GM19351 (cell line): ENCODE data around the gene LLGL2.

Experiments
- ATAC-seq: cut with Tn5 transposase; IDR thresholded peaks from one replicate; pipeline ENCODE4 v1.9.1; 2021; ENCODE audit warnings: mild to moderate bottlenecking, moderate library complexity; ENCODE audit not compliant: unreplicated experiment

LLGL2 gene

DNA sequence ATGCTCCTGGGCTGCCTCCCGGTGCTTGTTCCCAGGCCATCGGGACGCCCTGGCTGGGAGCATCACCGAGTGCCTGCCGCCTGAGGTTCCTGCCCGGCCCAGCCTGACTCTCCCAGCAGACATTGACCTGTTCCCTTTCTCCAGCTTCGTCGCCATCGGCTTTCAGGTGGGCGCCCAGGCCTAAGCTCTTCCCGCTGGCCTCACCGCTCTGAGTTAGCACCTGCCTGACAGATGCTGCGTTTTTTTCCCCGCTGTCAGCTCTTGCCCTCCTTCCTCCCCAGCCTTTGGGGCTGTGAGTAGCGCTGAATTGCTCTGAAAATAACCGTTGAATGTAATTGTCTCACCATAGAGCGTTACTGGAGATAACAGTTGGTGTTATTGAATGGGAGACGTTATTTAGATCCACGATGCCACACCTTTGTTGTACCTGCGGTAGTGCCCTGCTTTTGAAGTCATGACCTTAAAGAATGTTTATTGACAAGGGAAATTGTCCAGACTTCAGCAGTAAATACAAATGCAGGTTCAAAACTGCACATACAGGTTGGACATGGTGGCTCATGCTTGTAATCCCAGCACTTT, 86.4 kb downstream of the LLGL2 start:
- ATAC-seq = no peak

- no peak for ATAC-seq
Observed at GRCh38 chr17:75612906-75613626, 87.6 kb downstream of the LLGL2 start.

DNA sequence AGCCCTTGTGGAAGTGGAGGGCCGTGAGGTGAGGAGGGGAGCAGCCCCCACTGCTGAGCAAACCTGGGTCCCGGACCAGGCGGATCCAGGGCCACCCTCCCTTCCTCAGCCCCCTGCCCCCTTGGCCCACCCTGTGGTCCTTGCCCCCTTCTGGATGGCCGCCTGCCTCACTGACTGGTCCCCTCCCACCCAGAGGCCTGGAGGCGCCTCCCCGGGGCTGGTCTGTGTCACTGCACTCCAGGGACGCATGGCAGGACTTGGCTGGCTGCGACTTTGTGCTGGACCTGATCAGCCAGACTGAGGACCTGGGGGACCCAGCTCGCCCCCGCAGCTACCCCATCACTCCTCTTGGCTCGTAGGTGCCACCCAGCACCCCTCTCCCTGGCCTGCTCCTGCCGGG, 88.5 kb downstream of the LLGL2 start:
- no peak for ATAC-seq

GRCh38 chr17:75614556-75615270, 89.2 kb downstream of the LLGL2 start:
- no peak for ATAC-seq

DNA sequence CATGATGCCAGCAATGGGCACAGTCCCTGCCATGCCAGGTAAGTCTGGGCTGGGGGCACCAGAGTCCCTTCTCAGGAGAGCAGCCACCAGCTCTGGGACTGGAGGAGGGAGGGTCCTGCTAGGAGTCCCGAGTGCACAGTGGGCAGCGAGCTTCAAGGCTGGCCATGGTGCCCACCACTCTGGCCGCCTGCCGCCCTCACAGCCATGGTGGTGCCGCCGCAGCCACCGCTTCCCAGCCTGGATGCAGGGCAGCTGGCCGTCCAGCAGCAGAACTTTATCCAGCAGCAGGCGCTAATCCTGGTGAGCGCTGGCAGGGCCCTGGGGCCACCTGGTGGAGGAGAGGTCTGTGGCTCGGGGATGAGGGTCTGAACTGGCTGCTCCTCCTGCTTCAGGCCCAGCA, 89.8 kb downstream of the LLGL2 start:
- ATAC-seq = no peak

- ATAC-seq = no peak
Observed at GRCh38 chr17:75616521-75617122, 91.1 kb downstream of the LLGL2 start.

GRCh38 chr17:75617218-75617617, 91.7 kb downstream of the LLGL2 start:
- ATAC-seq = no peak

DNA sequence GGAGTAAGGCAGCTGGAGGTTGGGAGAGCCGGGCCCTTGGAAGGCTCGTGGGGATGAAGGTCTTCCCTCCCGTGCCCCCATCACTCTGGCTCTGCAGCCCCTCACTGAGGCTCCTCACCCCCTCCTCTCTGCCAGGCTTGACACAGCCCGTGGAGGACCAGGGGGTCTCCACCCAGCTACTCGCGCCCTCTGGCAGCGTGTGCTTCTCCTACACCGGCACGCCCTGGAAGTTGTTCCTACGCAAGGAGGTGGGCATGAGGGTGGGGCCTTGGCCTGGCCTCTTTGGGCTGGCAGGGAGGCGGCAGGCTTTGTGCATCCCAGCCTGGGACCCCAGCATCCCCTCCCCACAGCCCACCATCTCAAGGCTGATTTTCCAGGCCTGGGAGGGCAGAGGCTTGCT, 92.2 kb downstream of the LLGL2 start:
- ATAC-seq = no peak

DNA sequence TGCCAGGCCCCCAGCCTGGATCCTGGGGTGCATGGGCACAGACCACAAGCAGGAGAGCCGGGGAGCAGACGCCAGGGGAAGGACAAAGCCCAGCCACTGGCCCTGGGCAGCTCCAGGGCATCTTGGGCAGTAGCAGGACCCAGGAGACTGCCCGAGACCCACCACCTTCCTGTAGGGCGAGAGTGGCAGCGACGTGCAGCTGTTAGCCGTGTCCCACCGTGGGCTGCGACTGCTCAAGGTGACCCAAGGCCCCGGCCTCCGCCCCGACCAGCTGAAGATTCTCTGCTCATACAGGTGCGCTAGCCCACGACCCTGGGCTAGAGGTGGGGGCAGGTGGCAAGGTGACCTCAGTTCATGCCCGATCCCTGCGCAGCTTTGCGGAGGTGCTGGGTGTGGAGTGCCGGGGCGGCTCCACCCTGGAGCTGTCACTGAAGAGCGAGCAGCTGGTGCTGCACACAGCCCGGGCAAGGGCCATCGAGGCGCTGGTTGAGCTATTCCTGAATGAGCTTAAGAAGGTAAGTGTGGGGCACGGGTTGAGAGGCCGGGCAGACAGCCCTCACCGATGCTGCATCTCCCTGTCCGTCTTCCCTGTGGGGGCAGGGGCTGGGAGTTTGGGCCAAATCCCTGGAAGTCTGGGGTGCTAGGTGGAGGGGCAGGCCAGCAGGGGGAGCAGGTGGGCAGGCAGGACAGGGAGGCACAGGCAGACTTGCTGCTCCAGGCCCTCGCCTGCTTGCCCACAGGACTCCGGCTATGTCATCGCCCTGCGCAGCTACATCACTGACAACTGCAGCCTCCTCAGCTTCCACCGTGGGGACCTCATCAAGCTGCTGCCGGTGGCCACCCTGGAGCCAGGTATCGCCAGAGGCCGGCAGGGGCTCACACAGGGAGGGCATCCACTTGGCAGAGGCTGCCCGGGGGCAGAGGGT, 94.3 kb downstream of the LLGL2 start:
- no peak for ATAC-seq

- no peak for ATAC-seq
Observed at GRCh38 chr17:75621489-75621888, 96.0 kb downstream of the LLGL2 start.

- no peak for ATAC-seq
Observed at GRCh38 chr17:75622076-75622475, 96.6 kb downstream of the LLGL2 start.

- ATAC-seq = no peak
Observed at GRCh38 chr17:75622771-75623273, 97.3 kb downstream of the LLGL2 start.

- no peak for ATAC-seq
Observed at GRCh38 chr17:75623386-75623785, 97.9 kb downstream of the LLGL2 start.

GRCh38 chr17:75624021-75624420, 98.5 kb downstream of the LLGL2 start:
- ATAC-seq = no peak
